ENCODE results near the gene CMTM2. TPM values are rescaled to one million over a fixed set of nuclear protein-coding genes. Genes with fewer than 3 reads are reported as not detected.

Gene CMTM2
- total and polyA plus RNA-seq, 9 of the 15 experiments (the other 6 are each of a cell fraction or from before 2014, with no cell fraction given) = not detected

DNA sequence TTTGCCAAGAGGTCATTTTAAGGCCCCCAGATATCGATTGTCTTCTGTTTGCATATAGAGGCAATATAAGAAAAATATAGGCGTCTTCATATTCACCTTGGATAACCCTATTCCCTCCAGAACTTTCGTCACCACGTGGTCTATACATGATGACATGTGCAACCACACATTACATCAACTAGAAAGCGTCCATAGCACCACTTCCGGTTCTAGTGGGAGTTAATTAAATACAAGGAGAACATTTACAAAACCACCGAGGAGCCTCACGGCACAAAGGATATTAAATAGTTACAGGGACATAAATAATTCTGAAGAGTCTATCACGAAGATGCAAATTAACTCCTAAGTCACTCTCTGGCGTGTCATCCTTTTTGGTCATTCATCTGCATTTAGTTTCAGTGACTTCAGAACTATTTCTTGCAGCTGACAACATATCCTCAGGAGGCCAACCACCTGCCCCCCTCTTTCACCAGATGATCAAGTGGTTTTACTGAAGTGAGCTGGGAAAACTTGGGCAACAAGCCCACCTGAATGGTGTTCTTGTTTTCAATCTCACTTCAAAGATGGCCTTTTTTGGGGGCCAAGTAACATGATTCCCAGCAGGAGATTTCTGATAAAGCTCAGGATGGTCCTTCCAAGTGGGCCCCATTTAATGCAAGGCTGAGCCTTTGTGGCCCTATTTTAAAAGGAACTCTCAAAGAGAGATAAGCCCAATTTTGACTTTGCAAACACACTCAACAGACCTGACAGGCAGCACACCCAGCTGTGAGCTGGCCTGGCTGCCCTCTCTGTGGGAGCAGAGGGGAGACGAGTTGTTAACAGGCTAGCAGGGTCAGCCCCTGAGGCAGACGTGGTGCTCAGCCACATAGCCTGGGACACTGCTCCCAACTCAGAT is 40.5 kb downstream of the CMTM2 start (continued):
- TF ChIP-seq EGR1 (conservative IDR thresholded peaks at IDR 0.05) (no peak), ZNF239 (CRISPR knock-in tag; IDR thresholded peaks at IDR 0.05) (no peak), NEUROD1 (IDR thresholded peaks at IDR 0.05; ENCODE audit: borderline replicate concordance, low read depth, low read length, partially characterized antibody) (no peak), U2AF2 (optimal IDR thresholded peaks at IDR 0.05; ENCODE audit: low read depth, low read length) (no peak), ZNF124 (CRISPR knock-in tag; IDR thresholded peaks at IDR 0.05) (no peak), TCF3 (CRISPR knock-in tag; IDR thresholded peaks at IDR 0.05) (peak; percentile 37), GATAD2B (IDR thresholded peaks at IDR 0.05; ENCODE audit: borderline replicate concordance) (no peak)
- TF ChIP-seq, protein P1, sequence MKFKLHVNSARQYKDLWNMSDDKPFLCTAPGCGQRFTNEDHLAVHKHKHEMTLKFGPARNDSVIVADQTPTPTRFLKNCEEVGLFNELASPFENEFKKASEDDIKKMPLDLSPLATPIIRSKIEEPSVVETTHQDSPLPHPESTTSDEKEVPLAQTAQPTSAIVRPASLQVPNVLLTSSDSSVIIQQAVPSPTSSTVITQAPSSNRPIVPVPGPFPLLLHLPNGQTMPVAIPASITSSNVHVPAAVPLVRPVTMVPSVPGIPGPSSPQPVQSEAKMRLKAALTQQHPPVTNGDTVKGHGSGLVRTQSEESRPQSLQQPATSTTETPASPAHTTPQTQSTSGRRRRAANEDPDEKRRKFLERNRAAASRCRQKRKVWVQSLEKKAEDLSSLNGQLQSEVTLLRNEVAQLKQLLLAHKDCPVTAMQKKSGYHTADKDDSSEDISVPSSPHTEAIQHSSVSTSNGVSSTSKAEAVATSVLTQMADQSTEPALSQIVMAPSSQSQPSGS (CRISPR knock-in tag; IDR thresholded peaks at IDR 0.05) = no peak
- TF ChIP-seq, protein P2, sequence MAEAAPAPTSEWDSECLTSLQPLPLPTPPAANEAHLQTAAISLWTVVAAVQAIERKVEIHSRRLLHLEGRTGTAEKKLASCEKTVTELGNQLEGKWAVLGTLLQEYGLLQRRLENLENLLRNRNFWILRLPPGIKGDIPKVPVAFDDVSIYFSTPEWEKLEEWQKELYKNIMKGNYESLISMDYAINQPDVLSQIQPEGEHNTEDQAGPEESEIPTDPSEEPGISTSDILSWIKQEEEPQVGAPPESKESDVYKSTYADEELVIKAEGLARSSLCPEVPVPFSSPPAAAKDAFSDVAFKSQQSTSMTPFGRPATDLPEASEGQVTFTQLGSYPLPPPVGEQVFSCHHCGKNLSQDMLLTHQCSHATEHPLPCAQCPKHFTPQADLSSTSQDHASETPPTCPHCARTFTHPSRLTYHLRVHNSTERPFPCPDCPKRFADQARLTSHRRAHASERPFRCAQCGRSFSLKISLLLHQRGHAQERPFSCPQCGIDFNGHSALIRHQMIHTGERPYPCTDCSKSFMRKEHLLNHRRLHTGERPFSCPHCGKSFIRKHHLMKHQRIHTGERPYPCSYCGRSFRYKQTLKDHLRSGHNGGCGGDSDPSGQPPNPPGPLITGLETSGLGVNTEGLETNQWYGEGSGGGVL (CRISPR knock-in tag; IDR thresholded peaks at IDR 0.05) = no peak
- TF ChIP-seq, protein P3, sequence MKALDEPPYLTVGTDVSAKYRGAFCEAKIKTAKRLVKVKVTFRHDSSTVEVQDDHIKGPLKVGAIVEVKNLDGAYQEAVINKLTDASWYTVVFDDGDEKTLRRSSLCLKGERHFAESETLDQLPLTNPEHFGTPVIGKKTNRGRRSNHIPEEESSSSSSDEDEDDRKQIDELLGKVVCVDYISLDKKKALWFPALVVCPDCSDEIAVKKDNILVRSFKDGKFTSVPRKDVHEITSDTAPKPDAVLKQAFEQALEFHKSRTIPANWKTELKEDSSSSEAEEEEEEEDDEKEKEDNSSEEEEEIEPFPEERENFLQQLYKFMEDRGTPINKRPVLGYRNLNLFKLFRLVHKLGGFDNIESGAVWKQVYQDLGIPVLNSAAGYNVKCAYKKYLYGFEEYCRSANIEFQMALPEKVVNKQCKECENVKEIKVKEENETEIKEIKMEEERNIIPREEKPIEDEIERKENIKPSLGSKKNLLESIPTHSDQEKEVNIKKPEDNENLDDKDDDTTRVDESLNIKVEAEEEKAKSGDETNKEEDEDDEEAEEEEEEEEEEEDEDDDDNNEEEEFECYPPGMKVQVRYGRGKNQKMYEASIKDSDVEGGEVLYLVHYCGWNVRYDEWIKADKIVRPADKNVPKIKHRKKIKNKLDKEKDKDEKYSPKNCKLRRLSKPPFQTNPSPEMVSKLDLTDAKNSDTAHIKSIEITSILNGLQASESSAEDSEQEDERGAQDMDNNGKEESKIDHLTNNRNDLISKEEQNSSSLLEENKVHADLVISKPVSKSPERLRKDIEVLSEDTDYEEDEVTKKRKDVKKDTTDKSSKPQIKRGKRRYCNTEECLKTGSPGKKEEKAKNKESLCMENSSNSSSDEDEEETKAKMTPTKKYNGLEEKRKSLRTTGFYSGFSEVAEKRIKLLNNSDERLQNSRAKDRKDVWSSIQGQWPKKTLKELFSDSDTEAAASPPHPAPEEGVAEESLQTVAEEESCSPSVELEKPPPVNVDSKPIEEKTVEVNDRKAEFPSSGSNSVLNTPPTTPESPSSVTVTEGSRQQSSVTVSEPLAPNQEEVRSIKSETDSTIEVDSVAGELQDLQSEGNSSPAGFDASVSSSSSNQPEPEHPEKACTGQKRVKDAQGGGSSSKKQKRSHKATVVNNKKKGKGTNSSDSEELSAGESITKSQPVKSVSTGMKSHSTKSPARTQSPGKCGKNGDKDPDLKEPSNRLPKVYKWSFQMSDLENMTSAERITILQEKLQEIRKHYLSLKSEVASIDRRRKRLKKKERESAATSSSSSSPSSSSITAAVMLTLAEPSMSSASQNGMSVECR (CRISPR knock-in tag; IDR thresholded peaks at IDR 0.05) = no peak

Measured in K562 (cell line).